HEK293 (cell line): Measurements from ENCODE around the gene PIP5KL1.

Source experiments
- ELK4 ChIP-seq: IDR thresholded peaks from 2 replicates; pipeline ENCODE4 v1.6.1; 2011; ENCODE audit warnings: mild to moderate bottlenecking, low read depth, low read length, borderline replicate concordance
- MZF1 ChIP-seq: fragments of 450-650 bp; formaldehyde crosslinking; IDR thresholded peaks from 2 replicates; pipeline ENCODE4 v1.5.1; 2017; ENCODE audit warnings: missing biosample characterization, missing genetic modification characterization, borderline replicate concordance
- PRDM4 ChIP-seq: fragments of 450-650 bp; formaldehyde crosslinking; IDR thresholded peaks from 2 replicates; pipeline ENCODE4 v1.5.1; 2017; ENCODE audit warnings: missing biosample characterization, missing genetic modification characterization
- TSHZ1 ChIP-seq: fragments of 450-650 bp; formaldehyde crosslinking; IDR thresholded peaks from 2 replicates; pipeline ENCODE4 v1.5.1; 2016; ENCODE audit warnings: missing biosample characterization, missing genetic modification characterization, borderline replicate concordance
- ZBTB10 ChIP-seq: fragments of 450-650 bp; formaldehyde crosslinking; IDR thresholded peaks from 2 replicates; pipeline ENCODE4 v1.5.1; 2016; ENCODE audit warnings: missing biosample characterization, missing genetic modification characterization
- ZBTB49 ChIP-seq: fragments of 450-650 bp; formaldehyde crosslinking; IDR thresholded peaks from 2 replicates; pipeline ENCODE4 v1.5.1; 2016; ENCODE audit warnings: missing biosample characterization, missing genetic modification characterization, low read depth
- ZNF114 ChIP-seq: fragments of 450-650 bp; formaldehyde crosslinking; IDR thresholded peaks from 2 replicates; pipeline ENCODE4 v1.5.0; 2017; ENCODE audit warnings: missing biosample characterization, missing genetic modification characterization
- ZNF138 ChIP-seq: fragments of 450-650 bp; formaldehyde crosslinking; IDR thresholded peaks from 2 replicates; pipeline ENCODE4 v1.5.1; 2016; ENCODE audit warnings: missing biosample characterization, missing genetic modification characterization, borderline replicate concordance
- ZNF146 ChIP-seq: fragments of 450-650 bp; formaldehyde crosslinking; IDR thresholded peaks from 2 replicates; pipeline ENCODE4 v1.5.1; 2016; ENCODE audit warnings: missing biosample characterization, missing genetic modification characterization
- ZNF184 ChIP-seq: fragments of 450-650 bp; IDR thresholded peaks from 2 replicates; pipeline ENCODE4 v1.5.1; 2018; ENCODE audit warnings: missing biosample characterization, mild to moderate bottlenecking, missing genetic modification characterization
- ZNF24 ChIP-seq: fragments of 450-650 bp; formaldehyde crosslinking; IDR thresholded peaks from 2 replicates; pipeline ENCODE4 v1.5.1; 2016; ENCODE audit warnings: missing biosample characterization, missing genetic modification characterization
- ZNF391 ChIP-seq: fragments of 450-650 bp; formaldehyde crosslinking; IDR thresholded peaks from 2 replicates; pipeline ENCODE4 v1.5.1; 2016; ENCODE audit warnings: low read depth, missing biosample characterization, missing genetic modification characterization, borderline replicate concordance
- ZNF398 ChIP-seq: fragments of 450-650 bp; formaldehyde crosslinking; IDR thresholded peaks from 2 replicates; pipeline ENCODE4 v1.5.1; 2017; ENCODE audit warnings: missing biosample characterization, missing genetic modification characterization
- ZNF426 ChIP-seq: fragments of 450-650 bp; formaldehyde crosslinking; IDR thresholded peaks from 2 replicates; pipeline ENCODE4 v1.5.1; 2017; ENCODE audit warnings: missing biosample characterization, missing genetic modification characterization, mild to moderate bottlenecking, inconsistent platforms, moderate library complexity
- ZNF513 ChIP-seq: fragments of 450-650 bp; IDR thresholded peaks from 2 replicates; pipeline ENCODE4 v1.5.1; 2018; ENCODE audit warnings: missing biosample characterization, missing genetic modification characterization
- ZNF561 ChIP-seq: fragments of 450-650 bp; IDR thresholded peaks from 2 replicates; pipeline ENCODE4 v1.5.1; 2018; ENCODE audit warnings: missing biosample characterization, missing genetic modification characterization, borderline replicate concordance
- ZNF621 ChIP-seq: fragments of 450-650 bp; formaldehyde crosslinking; IDR thresholded peaks from 2 replicates; pipeline ENCODE4 v1.5.1; 2017; ENCODE audit warnings: missing biosample characterization, missing genetic modification characterization
- ZNF624 ChIP-seq: fragments of 450-650 bp; formaldehyde crosslinking; IDR thresholded peaks from 2 replicates; pipeline ENCODE4 v1.5.1; 2017; ENCODE audit warnings: missing biosample characterization, missing genetic modification characterization
- ZNF664 ChIP-seq: fragments of 450-650 bp; formaldehyde crosslinking; IDR thresholded peaks from 2 replicates; pipeline ENCODE4 v1.5.1; 2016; ENCODE audit warnings: missing biosample characterization, missing genetic modification characterization
- ZNF776 ChIP-seq: fragments of 450-650 bp; formaldehyde crosslinking; IDR thresholded peaks from 2 replicates; pipeline ENCODE4 v1.5.0; 2017; ENCODE audit warnings: missing biosample characterization, missing genetic modification characterization, borderline replicate concordance
- ZNF791 ChIP-seq: fragments of 450-650 bp; formaldehyde crosslinking; IDR thresholded peaks from 2 replicates; pipeline ENCODE4 v1.5.1; 2016; ENCODE audit warnings: missing biosample characterization, missing genetic modification characterization
- ZNF837 ChIP-seq: fragments of 450-650 bp; formaldehyde crosslinking; IDR thresholded peaks from 2 replicates; pipeline ENCODE4 v1.5.1; 2016; ENCODE audit warnings: missing biosample characterization, missing genetic modification characterization

PIP5KL1 gene

GRCh38 chr9:127970401-127971313 is 40.1 kb upstream of the PIP5KL1 start (continued):
- TF ChIP-seq ZBTB49 (tag by site-specific recombination) (no peak), ZNF398 (tag by site-specific recombination) (no peak), PRDM4 (tag by site-specific recombination) (no peak), ZBTB10 (tag by site-specific recombination) (no peak), ZNF146 (tag by site-specific recombination) (no peak), ZNF513 (tag by site-specific recombination) (no peak), ZNF391 (tag by site-specific recombination) (no peak), ZNF776 (tag by site-specific recombination) (no peak), ZNF561 (tag by site-specific recombination) (0 out of 2 replicates have a peak, but pooled peaks have one; percentile 22), ZNF138 (tag by site-specific recombination) (no peak), TSHZ1 (tag by site-specific recombination) (no peak), ZNF624 (tag by site-specific recombination) (no peak), MZF1 (no peak), ZNF24 (tag by site-specific recombination) (0 out of 2 replicates have a peak, but pooled peaks have one; percentile 19), ZNF184 (no peak), ZNF664 (tag by site-specific recombination) (no peak), ZNF837 (tag by site-specific recombination) (no peak), ZNF621 (tag by site-specific recombination) (no peak), ZNF791 (tag by site-specific recombination) (no peak), ELK4 (no peak), ZNF426 (tag by site-specific recombination) (no peak), ZNF114 (tag by site-specific recombination) (no peak)
